Ishikawa (cell line): Measurements from ENCODE around the gene EPYC.

Experiments
- CEBPB ChIP-seq: IDR thresholded peaks from 2 replicates; pipeline ENCODE4 v1.6.1; 2012
- CREB1 ChIP-seq: IDR thresholded peaks from 2 replicates; pipeline ENCODE4 v1.6.1; 2012; ENCODE audit warnings: low read depth
- EGR1 ChIP-seq: IDR thresholded peaks from 2 replicates; pipeline ENCODE4 v1.6.1; 2012
- EP300 ChIP-seq: IDR thresholded peaks from 2 replicates; pipeline ENCODE4 v1.6.1; 2012; ENCODE audit warnings: borderline replicate concordance
- FOXM1 ChIP-seq: IDR thresholded peaks from 2 replicates; pipeline ENCODE4 v1.6.1; 2012; ENCODE audit warnings: low read depth, borderline replicate concordance
- NFIC ChIP-seq: IDR thresholded peaks from 2 replicates; pipeline ENCODE4 v1.6.1; 2012
- RAD21 ChIP-seq: IDR thresholded peaks from 2 replicates; pipeline ENCODE4 v1.6.1; 2012; ENCODE audit warnings: low read depth
- REST ChIP-seq: IDR thresholded peaks from 2 replicates; pipeline ENCODE4 v1.6.1; 2012; ENCODE audit warnings: low read depth, mild to moderate bottlenecking
- TAF1 ChIP-seq: IDR thresholded peaks from 2 replicates; pipeline ENCODE4 v1.6.1; 2012; ENCODE audit warnings: low read depth, mild to moderate bottlenecking
- TCF12 ChIP-seq: IDR thresholded peaks from 2 replicates; pipeline ENCODE4 v1.6.1; 2012; ENCODE audit warnings: low read depth
- TEAD4 ChIP-seq: IDR thresholded peaks from 2 replicates; pipeline ENCODE4 v1.6.1; 2012
- USF1 ChIP-seq: IDR thresholded peaks from 2 replicates; pipeline ENCODE4 v1.6.1; 2012
- YY1 ChIP-seq: IDR thresholded peaks from 2 replicates; pipeline ENCODE4 v1.6.1; 2012; ENCODE audit warnings: low read depth
- ZBTB7A ChIP-seq: IDR thresholded peaks from 2 replicates; pipeline ENCODE4 v1.6.1; 2012; ENCODE audit warnings: low read depth
- TF ChIP-seq, protein P1 (sequence below): IDR thresholded peaks from 2 replicates; pipeline ENCODE4 v1.6.1; 2012

Gene EPYC

DNA sequence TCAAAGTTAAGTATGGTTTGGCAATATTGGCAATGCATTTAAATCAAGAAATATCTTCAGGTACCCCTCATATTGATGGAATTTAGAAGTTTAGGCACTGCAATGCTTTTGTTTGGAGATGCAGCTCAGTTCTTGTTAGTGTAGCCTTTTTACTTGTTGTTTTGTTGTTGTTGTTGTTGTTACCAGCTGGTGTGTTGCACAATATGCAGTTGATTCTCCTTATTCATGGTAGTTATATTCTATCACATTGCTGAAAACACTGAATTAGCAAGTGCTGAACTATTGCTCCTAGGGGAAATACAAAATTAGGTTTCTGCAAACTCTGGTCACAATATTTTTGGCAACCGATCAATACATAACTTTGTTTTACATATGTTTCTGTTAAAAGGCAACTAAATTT lies 84.5 kb downstream of the EPYC start:
- TF ChIP-seq, protein P1, sequence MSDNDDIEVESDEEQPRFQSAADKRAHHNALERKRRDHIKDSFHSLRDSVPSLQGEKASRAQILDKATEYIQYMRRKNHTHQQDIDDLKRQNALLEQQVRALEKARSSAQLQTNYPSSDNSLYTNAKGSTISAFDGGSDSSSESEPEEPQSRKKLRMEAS = no peak
- TF ChIP-seq CREB1 (no peak), RAD21 (no peak), EP300 (no peak), EGR1 (no peak), CEBPB (no peak), USF1 (no peak), TEAD4 (no peak)

GRCh38 chr12:90917431-90917830 lies 87.3 kb downstream of the EPYC start:
- TF ChIP-seq CEBPB (no peak), EGR1 (no peak), ZBTB7A (no peak), EP300 (no peak)

DNA sequence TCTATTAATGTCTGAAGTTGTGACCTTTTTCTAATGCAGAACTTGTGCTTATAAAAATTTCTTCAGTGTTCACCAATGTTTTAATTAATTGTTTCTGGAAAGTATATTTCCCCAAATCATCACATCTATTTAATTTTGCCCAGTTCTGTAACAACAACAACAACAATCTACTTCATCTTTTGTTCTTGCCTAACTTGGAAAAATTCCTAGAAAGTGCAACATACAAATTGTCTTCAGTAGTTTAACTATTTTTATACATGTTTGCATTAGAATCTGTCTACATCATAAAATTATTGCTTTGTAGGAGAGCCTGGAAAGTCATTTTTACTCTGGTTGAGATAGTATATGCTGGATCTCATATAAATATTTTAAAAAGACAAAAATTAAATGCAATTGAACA lies 88.3 kb downstream of the EPYC start:
- TF ChIP-seq REST = no peak
- no peak for TF ChIP-seq TCF12
- TF ChIP-seq NFIC = no peak
- TF ChIP-seq CREB1 = no peak
- no peak for TF ChIP-seq USF1
- TF ChIP-seq FOXM1 = no peak
- TF ChIP-seq EGR1 = no peak
- no peak for TF ChIP-seq TAF1
- TF ChIP-seq EP300 = no peak
- no peak for TF ChIP-seq CEBPB
- TF ChIP-seq, protein P1 = no peak
- no peak for TF ChIP-seq ZBTB7A
- no peak for TF ChIP-seq TEAD4
- TF ChIP-seq YY1 = no peak

DNA sequence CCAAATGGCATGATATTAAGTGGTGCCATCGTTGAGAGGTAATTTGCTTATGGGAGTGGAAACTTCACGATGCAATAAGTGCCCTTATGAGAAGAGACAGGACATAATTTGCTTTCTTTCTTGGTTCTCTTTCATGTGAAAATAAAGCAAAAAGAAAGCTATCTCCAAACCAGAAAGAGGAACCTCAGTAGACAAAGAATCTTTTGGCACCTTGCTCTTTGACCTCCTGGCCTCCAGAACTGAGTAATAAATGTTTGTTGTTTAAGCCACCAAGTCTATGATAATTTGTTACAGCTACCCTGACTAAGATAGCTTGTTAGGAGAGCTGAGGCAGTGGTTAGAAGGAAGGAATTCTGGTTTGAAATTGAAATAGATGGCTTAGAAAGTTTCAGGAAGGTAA lies 89.4 kb downstream of the EPYC start:
- TF ChIP-seq CEBPB (no peak), CREB1 (no peak), USF1 (no peak), NFIC (no peak), FOXM1 (no peak), EP300 (no peak), TEAD4 (no peak), TCF12 (no peak), EGR1 (no peak)
- TF ChIP-seq, protein P1 = no peak
